A673 (cell line): Measurements from ENCODE around the gene KCNB1. TPM values are rescaled to one million over a fixed set of nuclear protein-coding genes. Genes with fewer than 3 reads are reported as not detected.

Source experiments
- BruUV-seq: library from RNA; stranded (reverse); fragments of 400-500 nt; replicated peaks from 2 replicates; lab custom pipeline; 2021; lab: Mats Ljungman, UMichigan
- CTCF ChIA-PET: fragments of 300-600 bp; sonication (Branson Sonifier 250); formaldehyde crosslinking; loops from one replicate; lab custom pipeline; 2022; ENCODE audit warnings: antibody characterized with exemption; lab: Charles Lee
- POLR2A ChIA-PET: fragments of 300-600 bp; sonication (Branson Sonifier 250); formaldehyde crosslinking; loops from one replicate; lab custom pipeline; 2022; ENCODE audit warnings: antibody characterized with exemption; ENCODE audit not compliant: low non-redundant PET; lab: Charles Lee
- DNase-seq: peaks from one replicate; pipeline ENCODE4 v3.0.0-alpha.2; 2015; ENCODE audit warnings: low spot score
- H3K27ac ChIP-seq: fragments of 200-600 bp; sonication (generic); 2 replicates; pipeline ENCODE4 v1.5.1; 2016; ENCODE audit warnings: mixed run types, low read depth, mild to moderate bottlenecking, mixed read lengths, antibody characterized with exemption, low read length; ENCODE audit not compliant: poor library complexity, severe bottlenecking
- H3K27me3 ChIP-seq: fragments of 200-600 bp; sonication (generic); replicated peaks from 2 replicates; pipeline ENCODE4 v1.6.1; 2017; ENCODE audit warnings: mixed run types, low read depth, mild to moderate bottlenecking, mixed read lengths, antibody characterized with exemption, low read length; ENCODE audit not compliant: insufficient read depth, poor library complexity
- H3K36me3 ChIP-seq: fragments of 200-600 bp; sonication (generic); 2 replicates; pipeline ENCODE4 v1.6.1; 2016; ENCODE audit warnings: mixed run types, mild to moderate bottlenecking, mixed read lengths, antibody characterized with exemption, low read length; ENCODE audit not compliant: insufficient read depth, poor library complexity, severe bottlenecking
- H3K4me1 ChIP-seq: fragments of 200-600 bp; sonication (generic); 2 replicates; pipeline ENCODE4 v1.6.1; 2017; ENCODE audit warnings: mixed run types, mild to moderate bottlenecking, mixed read lengths, antibody characterized with exemption, low read length; ENCODE audit not compliant: insufficient read depth, poor library complexity, severe bottlenecking
- H3K4me3 ChIP-seq: fragments of 200-600 bp; sonication (generic); 2 replicates; pipeline ENCODE4 v1.5.1; 2016; ENCODE audit warnings: low read depth, mixed run types, mild to moderate bottlenecking, mixed read lengths, low read length; ENCODE audit not compliant: poor library complexity, severe bottlenecking
- H3K9me3 ChIP-seq: fragments of 200-600 bp; sonication (generic); 2 replicates; pipeline ENCODE4 v1.6.1; 2016; ENCODE audit warnings: mixed run types, low read depth, mild to moderate bottlenecking, mixed read lengths, antibody characterized with exemption, low read length; ENCODE audit not compliant: poor library complexity, severe bottlenecking
- CTCF ChIP-seq: fragments of 300-800, 200-600 bp; sonication (generic); conservative IDR thresholded peaks from 2 replicates; pipeline ENCODE4 v1.5.1; 2017; ENCODE audit warnings: low read depth, mild to moderate bottlenecking, antibody characterized with exemption, low read length, moderate library complexity, mixed read lengths
- EZH2 ChIP-seq: fragments of 200-600 bp; sonication (generic); IDR thresholded peaks from 2 replicates; pipeline ENCODE4 v1.6.1; 2017; ENCODE audit warnings: borderline replicate concordance, low read depth, mild to moderate bottlenecking, mixed read lengths, antibody characterized with exemption, low read length; ENCODE audit not compliant: poor library complexity, severe bottlenecking
- intact Hi-C: fragments of 100-400 bp; cut with micrococcal nuclease; formaldehyde crosslinking; loops from one replicate; pipeline ENCODE4 v1.10.0; 2022; ENCODE audit not compliant: unreplicated experiment
- total RNA-seq: library from RNA; stranded (reverse); gene quantifications from 2 replicates; pipeline ENCODE4 v1.2.3, GENCODE V29; 2021

KCNB1 gene
- total RNA-seq, 1 experiment from 2014 or later, result not detected

GRCh38 chr20:49343246-49343645, 139.2 kb downstream of the KCNB1 start:
- no TSS peak for BruUV-seq

GRCh38 chr20:49340161-49340966, 142.1 kb downstream of the KCNB1 start:
- H3K27me3 ChIP-seq, result no peaks in the 10 kb centered on the region
- intact Hi-C loops, result loop anchor here (10.0 kb wide), 1 partner anchor 514 kb away; no protein-coding TSS in a partner anchor
- DNase-seq, result no peak
- no TSS peak for BruUV-seq
- H3K9me3 ChIP-seq, result no peaks in the 10 kb centered on the region
- H3K4me1 ChIP-seq, result peaks cover 3% of the 10 kb centered on the region
- no peaks in the 10 kb centered on the region for H3K36me3 ChIP-seq
- no peak overlapping the region for H3K27ac ChIP-seq
- POLR2A ChIA-PET, result no interaction called here
- no peak overlapping the region for H3K4me3 ChIP-seq
- CTCF ChIA-PET, result interaction anchor here (0.6 kb wide), 2 partner anchors 163 to 380 kb away, joined by 4 to 8 read pairs; no protein-coding TSS in a partner anchor
- no peak for TF ChIP-seq CTCF
- TF ChIP-seq EZH2, result no peak

More at GRCh38 chr20:49343246-49343645, 139.2 kb downstream of the KCNB1 start:
- ChIA-PET POLR2A (interaction anchor here (0.5 kb wide), 1 partner anchor 38 kb away, joined by 3 read pairs; no protein-coding TSS in a partner anchor), CTCF (interaction anchor here (0.6 kb wide), 1 partner anchor 23 kb away, joined by 6 read pairs; no protein-coding TSS in a partner anchor)
- no peak for DNase-seq
- intact Hi-C loops, result loop anchor here (10.0 kb wide), 1 partner anchor 512 kb away; no protein-coding TSS in a partner anchor
- Histone ChIP-seq H3K4me3 (no peak overlapping the region), H3K27me3 (no peaks in the 10 kb centered on the region), H3K27ac (no peak overlapping the region), H3K4me1 (peaks cover 10% of the 10 kb centered on the region), H3K36me3 (no peaks in the 10 kb centered on the region), H3K9me3 (no peaks in the 10 kb centered on the region)
- TF ChIP-seq CTCF (no peak), EZH2 (no peak)

GRCh38 chr20:49339123-49339522, 143.3 kb downstream of the KCNB1 start:
- H3K27ac ChIP-seq, result no peak overlapping the region
- no peaks in the 10 kb centered on the region for H3K4me1 ChIP-seq
- no peak for TF ChIP-seq CTCF
- no peak for TF ChIP-seq EZH2
- no peak overlapping the region for H3K4me3 ChIP-seq
- no TSS peak for BruUV-seq
- no peak for DNase-seq
- no peaks in the 10 kb centered on the region for H3K9me3 ChIP-seq
- H3K36me3 ChIP-seq, result no peaks in the 10 kb centered on the region
- intact Hi-C loops, result no loop called here
- ChIA-PET POLR2A (no interaction called here), CTCF (no interaction called here)
- H3K27me3 ChIP-seq, result no peaks in the 10 kb centered on the region
